Type B pancreatic cell (in vitro differentiated cells): ENCODE measurements around the gene TUB. TPM values are rescaled to one million over a fixed set of nuclear protein-coding genes. Genes with fewer than 3 reads are reported as not detected.

ENCODE experiments used
- DNase-seq: peaks from one replicate; pipeline ENCODE4 v3.0.0; 2021; ENCODE audit warnings: mixed read lengths; ENCODE audit not compliant: unreplicated experiment; ENCODE audit errors: extremely low spot score
- H3K27ac Mint-ChIP-seq: 2 replicates; pipeline ENCODE4 v1.8.0; 2021; ENCODE audit warnings: mild to moderate bottlenecking, mixed read lengths
- H3K27me3 Mint-ChIP-seq: 2 replicates; pipeline ENCODE4 v1.8.0; 2021; ENCODE audit warnings: mixed read lengths
- H3K36me3 Mint-ChIP-seq: 2 replicates; pipeline ENCODE4 v1.8.0; 2021; ENCODE audit warnings: mixed read lengths
- H3K4me1 Mint-ChIP-seq: one replicate; pipeline ENCODE4 v1.8.0; 2021; ENCODE audit warnings: mixed read lengths; ENCODE audit not compliant: unreplicated experiment
- H3K4me3 Mint-ChIP-seq: 2 replicates; pipeline ENCODE4 v1.8.0; 2021; ENCODE audit warnings: mild to moderate bottlenecking, mixed read lengths
- H3K9me3 Mint-ChIP-seq: 2 replicates; pipeline ENCODE4 v1.8.0; 2021; ENCODE audit warnings: mixed read lengths
- total RNA-seq: library from RNA; stranded (reverse); gene quantifications from 2 replicates; pipeline ENCODE4 v1.2.1, GENCODE V29; 2021; ENCODE audit warnings: low replicate concordance
- TF ChIP-seq, protein P1 (sequence below): fragments of 200-600 bp; sonication (generic); conservative IDR thresholded peaks from 2 replicates; pipeline ENCODE4 v1.5.0; 2021; ENCODE audit warnings: antibody characterized with exemption, mild to moderate bottlenecking

Gene TUB
- total RNA-seq, 1 donor from 2014 or later = 28.8 TPM

DNA sequence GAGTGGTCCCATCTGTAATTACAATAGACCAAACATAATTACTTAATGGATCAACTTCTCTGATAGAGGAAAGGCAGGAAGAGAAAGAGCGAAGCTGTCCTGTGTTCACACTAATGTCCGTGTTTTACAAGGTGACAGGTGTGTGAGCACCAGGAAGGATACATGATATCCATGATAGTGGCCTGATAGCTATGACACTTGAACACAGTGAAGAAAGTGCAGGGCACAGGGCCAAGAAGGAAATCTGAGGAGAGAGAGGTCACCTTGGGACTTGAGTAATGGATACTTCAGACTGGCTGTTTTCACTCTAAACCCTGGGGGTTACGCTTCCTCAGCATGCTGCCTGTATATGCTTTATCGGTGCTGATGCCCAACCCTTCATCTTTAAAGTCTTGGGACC, 29.4 kb downstream of the TUB start:
- Mint-ChIP-seq H3K27ac (no peak overlapping the region), H3K36me3 (no peaks in the 10 kb centered on the region), H3K9me3 (no peaks in the 10 kb centered on the region), H3K4me1 (peaks cover 13% of the 10 kb centered on the region), H3K27me3 (no peaks in the 10 kb centered on the region), H3K4me3 (no peak overlapping the region)
- TF ChIP-seq, protein P1, sequence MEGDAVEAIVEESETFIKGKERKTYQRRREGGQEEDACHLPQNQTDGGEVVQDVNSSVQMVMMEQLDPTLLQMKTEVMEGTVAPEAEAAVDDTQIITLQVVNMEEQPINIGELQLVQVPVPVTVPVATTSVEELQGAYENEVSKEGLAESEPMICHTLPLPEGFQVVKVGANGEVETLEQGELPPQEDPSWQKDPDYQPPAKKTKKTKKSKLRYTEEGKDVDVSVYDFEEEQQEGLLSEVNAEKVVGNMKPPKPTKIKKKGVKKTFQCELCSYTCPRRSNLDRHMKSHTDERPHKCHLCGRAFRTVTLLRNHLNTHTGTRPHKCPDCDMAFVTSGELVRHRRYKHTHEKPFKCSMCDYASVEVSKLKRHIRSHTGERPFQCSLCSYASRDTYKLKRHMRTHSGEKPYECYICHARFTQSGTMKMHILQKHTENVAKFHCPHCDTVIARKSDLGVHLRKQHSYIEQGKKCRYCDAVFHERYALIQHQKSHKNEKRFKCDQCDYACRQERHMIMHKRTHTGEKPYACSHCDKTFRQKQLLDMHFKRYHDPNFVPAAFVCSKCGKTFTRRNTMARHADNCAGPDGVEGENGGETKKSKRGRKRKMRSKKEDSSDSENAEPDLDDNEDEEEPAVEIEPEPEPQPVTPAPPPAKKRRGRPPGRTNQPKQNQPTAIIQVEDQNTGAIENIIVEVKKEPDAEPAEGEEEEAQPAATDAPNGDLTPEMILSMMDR = no peak
- DNase-seq = no peak

DNA sequence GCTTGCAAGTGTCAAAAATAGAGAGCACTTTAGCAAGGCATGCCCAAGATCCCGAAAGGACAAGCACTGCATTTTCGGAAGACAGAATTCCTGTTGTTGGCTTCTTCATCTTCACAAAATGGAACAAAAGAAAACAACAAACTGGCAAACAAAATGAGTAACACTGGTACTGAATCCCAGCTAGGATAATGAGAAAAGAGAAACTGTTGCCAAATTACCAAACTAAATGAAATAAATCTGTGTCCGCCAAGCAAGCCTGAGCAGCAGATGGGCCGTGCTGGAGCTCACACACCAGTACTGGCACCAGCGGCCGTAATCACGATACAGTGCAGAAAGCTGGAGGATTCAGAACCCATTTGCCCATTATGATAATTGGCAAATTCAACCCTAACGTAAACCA, 30.6 kb downstream of the TUB start:
- H3K9me3 Mint-ChIP-seq = peaks cover 8% of the 10 kb centered on the region
- TF ChIP-seq, protein P1 = no peak
- no peak overlapping the region for H3K27ac Mint-ChIP-seq
- no peaks in the 10 kb centered on the region for H3K27me3 Mint-ChIP-seq
- H3K4me3 Mint-ChIP-seq = no peak overlapping the region
- no peaks in the 10 kb centered on the region for H3K36me3 Mint-ChIP-seq
- H3K4me1 Mint-ChIP-seq = peaks cover 13% of the 10 kb centered on the region
- DNase-seq = no peak

DNA sequence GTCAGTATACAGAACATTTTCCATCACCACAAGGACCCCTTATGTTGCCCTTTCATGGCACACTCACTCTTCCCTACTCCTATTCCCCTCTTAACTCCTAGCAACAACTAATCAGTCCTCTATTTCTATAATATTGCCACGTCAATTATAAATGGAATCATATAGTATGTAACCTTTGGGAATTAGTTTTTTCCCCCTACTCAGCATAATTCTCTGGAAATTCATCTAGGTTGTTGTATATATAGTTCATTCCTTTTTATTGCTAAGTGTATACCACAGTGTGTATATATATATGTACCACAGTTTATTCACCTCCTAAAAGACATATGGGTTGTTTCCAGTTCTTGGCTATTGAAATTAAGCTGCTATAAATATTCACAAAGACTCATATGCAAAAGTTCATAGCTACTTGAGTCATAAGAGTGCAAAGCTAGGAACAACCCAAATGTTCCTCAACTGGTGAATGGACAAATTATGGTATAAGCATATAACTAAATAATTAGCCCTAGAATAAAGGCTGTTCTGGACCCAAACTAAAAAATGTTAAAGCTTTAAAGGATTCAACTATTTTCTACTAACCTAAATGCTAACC, 41.3 kb downstream of the TUB start:
- Mint-ChIP-seq H3K27ac (no peak overlapping the region), H3K4me3 (no peak overlapping the region), H3K4me1 (peaks cover 13% of the 10 kb centered on the region), H3K27me3 (no peaks in the 10 kb centered on the region), H3K36me3 (no peaks in the 10 kb centered on the region), H3K9me3 (no peaks in the 10 kb centered on the region)
- no peak for DNase-seq
- TF ChIP-seq, protein P1 = no peak

DNA sequence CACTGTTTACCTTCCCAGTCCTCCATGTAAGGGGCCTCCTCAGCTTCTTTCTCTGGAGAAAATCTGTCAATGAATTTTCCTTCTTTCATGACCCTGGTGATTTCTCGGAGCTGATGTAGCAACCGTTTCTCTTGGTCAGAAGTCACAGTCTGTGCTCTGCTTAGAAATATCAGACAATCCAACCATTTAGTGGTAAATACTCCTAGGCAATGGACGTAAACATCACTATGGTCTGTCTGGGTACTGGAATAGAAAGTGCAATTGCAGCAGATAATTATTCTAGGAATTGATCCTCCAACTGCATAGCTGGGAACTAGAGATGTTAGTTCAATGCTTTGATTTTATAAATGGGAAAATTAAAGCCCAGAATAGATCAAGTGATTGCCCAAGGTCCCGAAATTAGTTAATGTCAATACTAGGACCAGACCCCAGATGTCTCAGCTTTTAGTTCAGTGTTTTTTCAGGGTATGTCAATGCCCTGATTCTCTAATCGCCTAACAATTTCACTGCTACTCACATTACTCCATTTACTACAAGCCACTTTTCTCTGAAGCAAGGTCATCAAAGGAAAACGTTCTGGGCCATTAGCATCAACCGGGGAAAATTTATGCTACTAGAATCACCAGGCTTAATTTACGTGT, 45.8 kb downstream of the TUB start:
- H3K4me1 Mint-ChIP-seq = peaks cover 37% of the 10 kb centered on the region
- H3K27ac Mint-ChIP-seq = no peak overlapping the region
- H3K27me3 Mint-ChIP-seq = no peaks in the 10 kb centered on the region
- TF ChIP-seq, protein P1 = no peak
- no peak overlapping the region for H3K4me3 Mint-ChIP-seq
- no peak for DNase-seq
- H3K36me3 Mint-ChIP-seq = no peaks in the 10 kb centered on the region
- no peaks in the 10 kb centered on the region for H3K9me3 Mint-ChIP-seq

DNA sequence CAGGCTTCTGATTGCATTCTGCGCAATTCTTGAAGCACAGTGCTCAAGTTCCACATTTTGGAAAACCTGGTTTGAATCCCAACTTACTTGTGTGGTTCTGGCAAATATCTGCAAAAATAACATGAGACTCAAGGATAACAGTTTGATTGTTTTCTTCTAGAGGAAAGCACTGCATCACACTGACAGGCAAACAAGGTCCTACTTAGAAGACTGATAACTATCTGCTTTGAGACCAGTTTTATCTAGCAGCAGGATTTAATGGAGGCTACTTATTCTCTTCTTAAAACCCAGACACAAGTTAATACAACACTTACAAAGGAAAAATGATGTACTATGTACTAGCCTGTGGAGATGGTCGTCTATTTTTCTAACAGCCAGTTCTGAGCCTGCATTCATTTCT, 46.4 kb downstream of the TUB start:
- TF ChIP-seq, protein P1 = no peak
- H3K4me3 Mint-ChIP-seq = no peak overlapping the region
- DNase-seq = no peak
- H3K27ac Mint-ChIP-seq = no peak overlapping the region
- no peaks in the 10 kb centered on the region for H3K9me3 Mint-ChIP-seq
- H3K4me1 Mint-ChIP-seq = peaks cover 37% of the 10 kb centered on the region
- H3K27me3 Mint-ChIP-seq = no peaks in the 10 kb centered on the region
- H3K36me3 Mint-ChIP-seq = no peaks in the 10 kb centered on the region
